GM19455 (cell line): ENCODE results near the gene AK9.
"Not testable (repeated sequence)": the region's sequence is repeated elsewhere in the genome, so short reads cannot be mapped to it uniquely, and the experiment has no call there.

Experiments used
- ATAC-seq: cut with Tn5 transposase; IDR thresholded peaks from one replicate; pipeline ENCODE4 v1.9.1; 2021; ENCODE audit not compliant: unreplicated experiment

The AK9 gene

GRCh38 chr6:109626311-109626710 is 64.7 kb downstream of the AK9 start:
- no peak for ATAC-seq

DNA sequence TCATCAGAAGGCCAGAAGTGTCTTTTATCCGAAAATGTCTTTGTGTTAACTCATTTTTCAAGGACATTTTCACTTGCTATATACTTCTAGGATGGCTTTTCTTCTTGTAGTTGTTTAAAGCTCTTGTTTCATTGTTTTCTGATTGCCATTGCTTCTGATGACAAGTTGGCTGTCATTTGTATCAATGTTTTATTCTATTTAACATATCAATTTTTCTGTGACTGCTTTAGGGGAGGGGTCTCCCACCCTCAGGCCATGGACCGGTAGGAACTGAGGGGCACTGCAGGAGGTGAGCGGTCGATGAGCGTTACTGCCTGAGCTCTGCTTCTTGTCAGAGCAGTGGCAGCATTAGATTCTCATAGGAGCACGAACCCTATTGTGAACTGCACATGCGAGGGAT is 65.8 kb downstream of the AK9 start:
- ATAC-seq, result no peak

DNA sequence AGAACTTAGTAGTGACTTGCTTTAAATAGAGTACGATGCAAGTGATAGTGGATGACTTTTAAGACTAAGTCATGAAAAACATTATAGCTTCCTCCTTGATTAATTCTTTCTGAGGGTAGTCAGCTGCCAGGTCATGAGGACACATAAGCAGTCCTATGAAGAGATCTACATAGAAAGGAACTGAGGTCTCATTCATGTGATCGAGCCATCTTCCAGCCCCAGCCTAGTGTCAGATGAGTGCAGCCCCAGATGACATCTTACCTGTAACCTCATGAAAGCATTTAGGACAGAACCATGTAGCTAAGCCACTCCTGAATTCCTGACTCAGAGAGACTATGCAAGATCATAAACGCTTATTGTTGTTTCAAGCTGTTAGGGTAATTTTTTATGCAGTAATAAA is 67.7 kb downstream of the AK9 start:
- no peak for ATAC-seq

- no peak for ATAC-seq
Observed at GRCh38 chr6:109612268-109612667, 78.7 kb downstream of the AK9 start.

DNA sequence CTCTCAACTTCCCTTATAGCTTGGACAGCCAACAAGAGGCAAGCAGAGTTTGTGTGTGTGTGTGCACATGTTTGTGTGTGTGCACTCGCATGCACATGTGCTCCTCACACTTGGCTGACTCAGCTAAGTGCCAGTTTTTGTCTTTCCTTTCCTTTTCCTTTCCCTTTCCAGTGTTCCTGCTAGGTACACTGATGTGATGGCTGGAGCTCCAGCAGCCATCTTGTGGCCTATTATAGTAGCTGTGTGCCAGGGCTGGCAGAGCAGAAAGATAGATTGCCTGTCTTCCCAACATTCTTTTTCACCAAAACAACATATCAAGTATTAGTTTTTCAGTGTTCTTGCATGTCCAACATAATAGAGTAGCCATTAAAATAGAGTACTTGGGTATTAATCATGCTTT is 79.5 kb downstream of the AK9 start:
- no peak for ATAC-seq

DNA sequence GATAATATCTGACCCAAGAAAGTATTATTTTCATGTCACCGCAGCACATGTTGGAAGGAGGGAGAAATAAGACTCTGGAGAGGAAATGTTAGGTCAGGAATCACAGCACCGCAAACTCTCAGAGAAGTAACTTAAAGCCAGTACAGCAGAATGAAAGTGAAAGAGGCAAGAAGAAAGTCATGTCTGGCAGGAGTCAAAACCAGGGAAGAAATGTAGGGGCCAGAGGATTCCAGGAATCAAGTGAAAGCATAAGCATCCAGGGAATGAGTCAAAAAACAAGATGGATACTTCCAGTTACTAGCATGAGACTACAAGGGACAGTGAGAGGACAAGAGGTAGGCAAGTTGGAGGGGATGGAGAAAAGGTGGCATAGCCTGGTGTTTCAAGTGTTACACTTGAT is 80.4 kb downstream of the AK9 start:
- no peak for ATAC-seq

- ATAC-seq, result no peak
Observed at GRCh38 chr6:109609737-109610136, 81.3 kb downstream of the AK9 start.

DNA sequence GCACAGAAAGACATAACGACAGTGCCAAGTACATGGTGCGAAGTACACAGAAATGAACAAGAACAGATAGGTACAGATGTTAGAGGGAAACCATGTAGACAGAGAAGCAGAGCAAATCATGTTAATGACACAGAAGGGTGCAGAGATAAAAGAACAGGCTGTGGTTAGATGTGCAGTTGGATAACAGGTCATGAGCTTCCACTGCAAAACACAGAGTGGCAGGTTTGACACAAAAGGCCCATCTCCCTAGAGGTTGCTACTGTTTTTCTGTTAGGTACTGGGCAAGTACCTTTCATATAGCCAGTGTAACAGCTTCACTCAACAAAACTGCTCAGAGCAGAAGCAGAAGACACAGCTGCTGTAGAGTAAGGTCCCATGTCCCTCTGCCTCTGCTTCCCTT is 84.6 kb downstream of the AK9 start:
- no peak for ATAC-seq

DNA sequence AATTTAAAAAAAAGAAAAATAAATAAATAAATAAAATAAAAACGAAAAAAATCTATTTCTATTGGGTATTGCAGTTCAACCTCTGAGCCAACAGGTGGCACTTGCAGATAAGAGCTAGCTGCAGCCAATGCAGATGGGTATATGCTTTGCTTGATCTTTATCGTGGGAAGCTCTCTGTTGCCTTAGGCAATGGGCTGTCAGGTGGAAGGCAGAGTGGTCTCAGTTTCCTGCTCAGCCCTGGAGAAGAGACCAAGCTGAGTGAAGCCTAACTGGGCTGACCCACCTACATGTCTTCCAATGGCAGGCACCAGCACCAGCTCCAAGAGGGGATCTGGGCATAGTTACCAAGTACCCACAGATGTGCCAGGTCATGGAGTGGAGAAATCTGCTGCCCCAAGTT is 95.0 kb downstream of the AK9 start:
- ATAC-seq, result no peak

- ATAC-seq, result no peak
Observed at GRCh38 chr6:109580519-109580918, 110.5 kb downstream of the AK9 start.

GRCh38 chr6:109579361-109579760 is 111.6 kb downstream of the AK9 start:
- ATAC-seq, result no peak

- not testable (repeated sequence) for ATAC-seq
Observed at GRCh38 chr6:109569901-109570300, 121.1 kb downstream of the AK9 start.

DNA sequence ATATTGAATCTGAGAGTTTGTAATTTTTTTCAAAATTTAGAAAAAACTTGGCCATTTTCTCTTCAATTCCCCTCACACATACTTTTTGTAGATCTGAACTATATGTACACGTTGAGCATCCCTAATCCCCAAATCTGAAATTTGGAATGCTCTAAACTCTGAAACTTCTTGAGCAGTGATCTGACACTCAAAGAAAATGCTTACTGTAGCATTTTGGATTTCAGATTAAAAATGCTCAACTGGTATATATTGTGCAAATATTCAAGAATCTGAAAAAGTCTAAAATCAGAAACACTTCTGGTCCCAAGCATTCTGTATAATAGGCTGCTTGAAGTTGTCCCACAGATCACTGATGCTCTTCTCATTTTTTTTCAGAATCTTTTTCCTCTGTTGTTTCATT is 129.2 kb downstream of the AK9 start:
- ATAC-seq, result no peak

DNA sequence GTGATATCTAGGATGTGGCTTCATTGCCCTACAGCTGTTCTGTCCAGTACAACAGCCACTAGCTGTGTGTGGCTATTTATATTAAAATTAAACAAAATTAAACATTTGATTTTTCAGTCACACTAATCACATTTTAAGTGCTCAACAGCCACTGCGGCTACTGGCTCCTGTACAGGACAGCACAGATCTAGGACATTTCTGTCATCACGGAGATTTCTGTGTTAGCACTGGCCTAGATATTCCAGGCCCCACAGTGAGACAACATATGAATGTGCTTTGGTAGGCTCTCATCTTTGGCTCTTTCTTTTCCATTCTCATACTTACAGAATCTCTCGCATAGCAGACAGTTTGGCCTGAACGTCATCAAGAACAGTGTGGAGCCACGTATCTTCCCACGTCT is 159.6 kb downstream of the AK9 start:
- no peak for ATAC-seq

DNA sequence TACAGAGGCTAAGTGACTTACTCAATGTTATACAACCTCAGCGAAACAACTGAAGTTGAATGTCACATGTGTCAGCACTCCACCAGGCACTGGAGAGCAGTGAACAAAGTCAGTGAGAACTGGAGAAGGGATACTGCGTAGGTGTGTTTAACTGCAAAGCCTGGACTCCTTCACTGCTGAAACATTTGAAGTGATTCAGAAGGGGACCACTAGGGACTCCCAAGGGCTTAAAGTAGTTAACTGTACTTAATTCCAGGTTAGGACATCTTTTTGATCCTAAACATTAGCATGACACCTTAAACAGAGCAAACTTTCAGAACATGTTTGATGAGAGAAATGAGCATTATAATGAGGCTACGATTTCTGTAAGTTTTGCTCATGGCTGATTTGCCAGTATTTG is 163.0 kb downstream of the AK9 start:
- no peak for ATAC-seq

GRCh38 chr6:109526905-109527628 is 163.9 kb downstream of the AK9 start:
- no peak for ATAC-seq

DNA sequence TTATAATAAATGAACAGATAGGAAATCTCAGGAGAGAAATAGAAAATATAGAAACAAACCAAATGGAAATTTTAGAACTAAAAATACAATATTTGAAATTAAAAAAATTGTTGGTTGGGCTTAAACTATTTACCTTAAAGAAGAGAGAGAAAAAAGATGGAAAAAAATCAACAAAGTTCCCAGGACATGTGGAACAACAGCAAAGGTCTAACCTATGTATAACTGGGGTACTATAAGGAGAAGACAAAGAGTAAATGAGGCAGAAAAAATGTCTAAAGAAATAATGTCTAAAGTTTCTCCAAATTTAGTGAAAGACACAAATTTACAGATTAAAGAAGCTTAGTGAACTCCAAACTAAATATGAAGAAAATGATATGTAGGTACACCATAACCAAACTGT is 166.9 kb downstream of the AK9 start:
- ATAC-seq, result no peak

DNA sequence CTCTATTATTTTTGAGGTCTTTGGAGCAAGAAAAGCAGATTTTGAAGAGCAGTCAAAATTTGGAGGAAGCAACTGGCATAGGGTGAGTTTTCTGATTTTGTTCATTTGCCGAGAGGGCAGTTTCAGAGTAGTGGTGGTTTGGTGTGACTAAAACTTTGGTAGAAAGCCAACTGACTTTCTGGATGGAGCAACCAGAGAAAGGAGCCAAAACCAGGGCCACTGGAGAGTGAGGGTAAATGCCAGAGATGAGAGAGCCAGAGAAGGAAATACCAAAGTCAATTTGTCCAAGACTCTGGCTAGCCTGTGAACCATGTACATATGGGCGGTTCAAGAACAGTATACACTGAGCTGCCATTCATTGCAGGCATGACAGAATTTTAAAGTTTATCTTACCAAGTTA is 167.5 kb downstream of the AK9 start:
- no peak for ATAC-seq

DNA sequence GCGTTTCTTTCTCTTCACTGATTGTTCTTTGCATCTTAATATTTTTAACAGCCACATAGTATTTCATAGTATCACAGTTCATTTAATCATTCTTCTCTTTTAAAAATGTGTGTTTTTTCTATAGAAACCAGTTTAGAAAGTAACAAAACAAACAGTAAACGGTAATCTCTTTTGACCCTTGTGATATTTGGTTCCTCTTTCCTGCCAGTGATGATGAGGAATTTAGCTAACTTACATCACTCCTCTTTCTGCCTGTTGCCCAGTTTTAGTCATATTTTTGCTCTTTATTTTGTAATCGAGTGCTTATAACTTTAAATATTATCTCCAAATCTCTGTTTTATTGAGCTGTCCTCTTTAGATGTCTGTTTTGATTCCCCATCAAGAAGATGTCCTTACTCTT is 169.9 kb downstream of the AK9 start:
- ATAC-seq, result no peak

DNA sequence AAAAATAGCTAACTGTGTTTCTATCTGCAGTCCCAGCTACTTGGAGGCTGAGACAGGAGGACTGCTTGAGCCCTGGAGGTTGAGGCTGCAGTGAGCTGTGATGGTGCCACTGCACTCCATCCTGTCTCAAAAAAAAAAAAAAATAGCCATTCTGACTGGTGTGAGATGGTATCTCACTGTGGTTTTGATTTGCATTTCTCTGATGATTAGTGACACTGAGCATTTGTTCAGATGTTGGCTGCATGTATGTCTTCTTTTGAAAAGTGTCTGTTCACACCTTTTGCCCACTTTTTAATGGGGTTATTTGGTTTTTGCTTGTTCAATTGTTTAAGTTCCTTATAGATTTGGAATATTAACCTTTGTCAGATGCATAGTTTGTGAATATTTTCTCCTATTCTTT is 171.4 kb downstream of the AK9 start:
- ATAC-seq, result not testable (repeated sequence)

DNA sequence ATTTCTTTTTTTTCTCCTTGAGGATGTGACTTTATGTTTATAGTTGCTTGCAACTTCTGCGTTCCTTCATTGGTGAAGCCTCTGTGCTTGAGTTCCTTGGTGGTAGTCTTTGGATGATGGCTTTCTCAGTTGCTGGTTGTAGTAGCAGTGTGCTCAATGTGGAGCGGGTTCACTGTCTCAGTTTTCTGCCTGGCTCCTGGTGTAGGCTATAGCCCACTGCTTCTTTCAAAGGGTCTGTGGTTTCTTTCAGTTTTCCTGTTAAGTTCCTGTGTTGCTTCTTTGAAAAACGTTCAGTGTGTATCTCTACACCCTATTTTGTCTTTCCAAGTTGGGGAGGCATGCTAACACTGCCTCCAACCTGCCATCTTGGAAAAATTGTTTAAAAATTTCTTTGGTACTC is 174.1 kb downstream of the AK9 start:
- no peak for ATAC-seq

- ATAC-seq, result no peak
Observed at GRCh38 chr6:109515781-109516409, 175.1 kb downstream of the AK9 start.

GRCh38 chr6:109514946-109515345 is 176.1 kb downstream of the AK9 start:
- ATAC-seq, result no peak
